ENCODE measurements around the gene OTULIN. TPM values are rescaled to one million over a fixed set of nuclear protein-coding genes. Genes with fewer than 3 reads are reported as not detected.
A peak's percentile ranks its signal among the peaks of the same experiment; 100 is the strongest.

Gene OTULIN
- polyA plus RNA-seq, 2 donors, result 5.7 to 6.2 TPM

DNA sequence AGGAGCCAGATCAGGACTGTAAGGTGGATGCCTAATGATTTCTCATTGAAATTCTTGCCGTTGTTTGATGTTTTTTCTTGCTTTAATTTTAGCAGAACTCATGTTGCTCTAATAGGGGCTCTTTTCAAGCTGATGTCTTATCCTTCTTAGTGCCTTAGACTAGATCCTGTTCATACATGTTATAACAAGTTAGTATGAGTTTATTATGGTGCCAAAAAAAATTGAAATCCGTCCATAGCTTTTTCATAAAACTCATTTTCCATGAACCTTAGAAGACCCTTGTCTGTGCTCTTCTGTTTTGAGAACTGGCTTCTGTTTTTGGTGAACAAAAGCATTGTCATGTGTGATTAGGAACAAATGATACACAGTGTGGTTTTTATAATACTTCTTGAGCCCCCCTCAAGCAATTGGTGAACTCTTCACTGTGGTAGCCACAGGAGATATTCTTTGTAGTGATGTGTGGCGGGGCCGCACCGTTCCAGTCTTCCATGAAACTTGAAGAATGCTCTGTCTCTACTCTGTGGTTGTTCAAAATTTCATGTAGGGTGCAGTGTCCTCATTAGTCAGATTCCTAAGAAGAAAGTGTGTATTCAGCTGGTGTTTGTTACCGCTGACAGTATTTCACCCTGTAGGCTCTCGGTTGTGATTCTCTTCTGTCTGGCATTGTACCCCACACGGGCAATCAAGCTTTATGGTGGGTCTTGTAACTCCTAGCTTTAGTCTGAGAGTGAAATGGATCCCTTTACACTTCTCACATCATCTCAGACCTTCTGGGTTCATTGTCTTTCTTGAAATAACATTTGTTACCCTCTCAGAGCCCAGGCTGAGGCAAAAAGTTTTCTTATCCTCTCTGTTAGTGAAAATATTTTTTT is 10.7 kb downstream of the OTULIN start:
- Histone ChIP-seq H3K4me3 (ENCODE audit: low read depth in 1 of 2, low read length in 2 of 2) (no peak overlapping the region), H3K27me3 (ENCODE audit: control insufficient read depth in 1 of 2, insufficient read depth in 2 of 2, low read length in 2 of 2) (no peaks in the 10 kb centered on the region), H3K4me1 (ENCODE audit: control insufficient read depth in 2 of 2, insufficient read depth in 2 of 2, low read length in 1 of 2) (peaks cover 3 to 18% of the 10 kb centered on the region in 2 donors), H3K9me3 (ENCODE audit: control insufficient read depth in 2 of 2, insufficient read depth in 1 of 2, low read depth in 1 of 2, low read length in 1 of 2) (no peaks in the 10 kb centered on the region), H3K27ac (ENCODE audit: low read depth in 2 of 2, low read length in 1 of 2) (peak overlapping the region in 1 of 2 donors; percentile 53), H3K36me3 (ENCODE audit: control insufficient read depth in 2 of 2, insufficient read depth in 2 of 2, low read length in 1 of 2) (peaks cover 0 to 5% of the 10 kb centered on the region in 2 donors)
- 62 to 63% methylated on average over 8 of the region's 8 CpGs for WGBS, 2 donors

DNA sequence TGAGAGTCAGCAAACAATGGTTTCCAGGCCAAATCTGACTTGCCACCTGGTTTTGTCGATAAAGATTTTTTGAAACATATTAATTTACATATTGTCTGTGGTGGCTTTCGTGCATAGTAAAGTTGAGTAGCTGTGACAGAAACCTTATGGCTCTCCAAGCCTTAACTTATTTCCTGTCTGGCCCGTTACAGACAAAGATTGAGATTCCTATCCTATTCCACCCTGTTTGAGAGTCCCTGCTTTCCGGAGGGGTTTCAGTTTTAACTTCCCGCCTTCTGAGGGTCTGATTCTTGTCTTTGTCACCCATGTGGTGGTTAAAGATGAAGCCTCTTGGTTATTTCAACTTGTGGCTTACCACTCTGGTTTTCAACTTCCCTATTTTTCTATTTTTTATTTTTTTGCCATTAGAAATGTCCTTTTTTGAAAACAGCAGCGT is 11.4 kb downstream of the OTULIN start:
- 52 to 57% methylated on average over 6 of the region's 6 CpGs for WGBS, 2 donors
- Histone ChIP-seq H3K9me3 (ENCODE audit: control insufficient read depth in 2 of 2, insufficient read depth in 1 of 2, low read depth in 1 of 2, low read length in 1 of 2) (no peaks in the 10 kb centered on the region), H3K4me1 (ENCODE audit: control insufficient read depth in 2 of 2, insufficient read depth in 2 of 2, low read length in 1 of 2) (peaks cover 3 to 18% of the 10 kb centered on the region in 2 donors)

DNA sequence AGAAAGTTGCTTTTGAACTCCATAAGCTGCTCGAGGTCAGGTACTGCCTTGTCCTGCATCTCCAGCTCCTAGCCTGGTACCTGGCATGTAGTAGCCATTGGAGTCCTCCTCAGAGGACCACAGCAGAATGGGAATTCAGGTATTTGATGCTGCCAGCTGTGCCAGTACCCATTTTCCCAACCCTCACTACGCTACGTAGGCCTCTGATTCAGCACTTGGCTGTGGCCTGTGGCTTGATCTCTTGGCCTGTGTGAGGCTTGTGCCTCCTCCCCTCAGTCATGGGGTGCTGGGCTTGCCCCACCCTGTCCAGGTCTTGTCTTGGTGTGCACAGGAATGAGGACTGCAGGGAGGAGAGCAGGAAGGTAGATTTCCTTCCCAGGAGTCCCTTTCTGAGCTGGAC is 11.8 kb downstream of the OTULIN start:
- Histone ChIP-seq H3K4me3 (ENCODE audit: low read depth in 1 of 2, low read length in 2 of 2) (no peak overlapping the region), H3K36me3 (ENCODE audit: control insufficient read depth in 2 of 2, insufficient read depth in 2 of 2, low read length in 1 of 2) (peaks cover 0 to 5% of the 10 kb centered on the region in 2 donors), H3K4me1 (ENCODE audit: control insufficient read depth in 2 of 2, insufficient read depth in 2 of 2, low read length in 1 of 2) (peaks cover 3 to 18% of the 10 kb centered on the region in 2 donors), H3K27ac (ENCODE audit: low read depth in 2 of 2, low read length in 1 of 2) (peak overlapping the region; percentile 53 to 78), H3K27me3 (ENCODE audit: control insufficient read depth in 1 of 2, insufficient read depth in 2 of 2, low read length in 2 of 2) (no peaks in the 10 kb centered on the region), H3K9me3 (ENCODE audit: control insufficient read depth in 2 of 2, insufficient read depth in 1 of 2, low read depth in 1 of 2, low read length in 1 of 2) (no peaks in the 10 kb centered on the region)
- 29 to 43% methylated on average over 3 of the region's 3 CpGs for WGBS, 2 donors

More for the DNA sequence above, 11.4 kb downstream of the OTULIN start:
- Histone ChIP-seq H3K36me3 (ENCODE audit: control insufficient read depth in 2 of 2, insufficient read depth in 2 of 2, low read length in 1 of 2) (peaks cover 0 to 5% of the 10 kb centered on the region in 2 donors), H3K4me3 (ENCODE audit: low read depth in 1 of 2, low read length in 2 of 2) (no peak overlapping the region), H3K27me3 (ENCODE audit: control insufficient read depth in 1 of 2, insufficient read depth in 2 of 2, low read length in 2 of 2) (no peaks in the 10 kb centered on the region), H3K27ac (ENCODE audit: low read depth in 2 of 2, low read length in 1 of 2) (peak overlapping the region in 1 of 2 donors; percentile 53)

- Histone ChIP-seq H3K27ac (ENCODE audit: low read depth in 2 of 2, low read length in 1 of 2) (no peak overlapping the region), H3K4me3 (ENCODE audit: low read depth in 1 of 2, low read length in 2 of 2) (no peak overlapping the region), H3K36me3 (ENCODE audit: control insufficient read depth in 2 of 2, insufficient read depth in 2 of 2, low read length in 1 of 2) (peaks cover 6 to 7% of the 10 kb centered on the region in 2 donors), H3K9me3 (ENCODE audit: control insufficient read depth in 2 of 2, insufficient read depth in 1 of 2, low read depth in 1 of 2, low read length in 1 of 2) (no peaks in the 10 kb centered on the region), H3K4me1 (ENCODE audit: control insufficient read depth in 2 of 2, insufficient read depth in 2 of 2, low read length in 1 of 2) (peaks cover 0 to 15% of the 10 kb centered on the region in 2 donors), H3K27me3 (ENCODE audit: control insufficient read depth in 1 of 2, insufficient read depth in 2 of 2, low read length in 2 of 2) (no peaks in the 10 kb centered on the region)
- WGBS, 2 donors, result 77 to 79% methylated on average over 5 of the region's 5 CpGs
These were observed 14.3 kb downstream of the OTULIN start for GRCh38 chr5:14678773-14679334.

DNA sequence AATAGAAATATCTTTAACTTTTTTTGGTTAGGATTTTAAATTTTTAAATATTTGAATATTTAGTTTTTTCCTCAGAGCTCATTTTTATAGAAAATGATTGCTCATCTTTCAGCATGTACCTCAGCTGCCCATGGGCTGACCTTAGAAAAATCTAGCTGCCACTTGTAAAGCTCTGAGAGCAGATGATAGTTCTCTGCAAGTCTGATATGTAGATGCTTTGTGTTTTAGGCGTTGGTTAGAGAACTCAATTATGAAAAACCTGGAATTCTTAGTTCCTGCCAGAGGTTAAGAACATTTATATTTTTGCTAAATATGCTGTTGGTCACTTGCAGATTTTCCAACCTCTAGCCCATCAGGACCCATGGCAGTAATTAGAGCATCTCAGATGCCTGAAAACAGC is 15.1 kb downstream of the OTULIN start:
- H3K4me1 ChIP-seq (ENCODE audit: control insufficient read depth in 2 of 2, insufficient read depth in 2 of 2, low read length in 1 of 2), result peaks cover 0 to 11% of the 10 kb centered on the region in 2 donors
- no peaks in the 10 kb centered on the region for H3K9me3 ChIP-seq (ENCODE audit: control insufficient read depth in 2 of 2, insufficient read depth in 1 of 2, low read depth in 1 of 2, low read length in 1 of 2)
- no peaks in the 10 kb centered on the region for H3K27me3 ChIP-seq (ENCODE audit: control insufficient read depth in 1 of 2, insufficient read depth in 2 of 2, low read length in 2 of 2)
- WGBS, 2 donors, result 89 to 95% methylated on average over 1 of the region's 1 CpG
- no peak overlapping the region for H3K27ac ChIP-seq (ENCODE audit: low read depth in 2 of 2, low read length in 1 of 2)
- no peak overlapping the region for H3K4me3 ChIP-seq (ENCODE audit: low read depth in 1 of 2, low read length in 2 of 2)
- H3K36me3 ChIP-seq (ENCODE audit: control insufficient read depth in 2 of 2, insufficient read depth in 2 of 2, low read length in 1 of 2), result peaks cover 6 to 7% of the 10 kb centered on the region in 2 donors

DNA sequence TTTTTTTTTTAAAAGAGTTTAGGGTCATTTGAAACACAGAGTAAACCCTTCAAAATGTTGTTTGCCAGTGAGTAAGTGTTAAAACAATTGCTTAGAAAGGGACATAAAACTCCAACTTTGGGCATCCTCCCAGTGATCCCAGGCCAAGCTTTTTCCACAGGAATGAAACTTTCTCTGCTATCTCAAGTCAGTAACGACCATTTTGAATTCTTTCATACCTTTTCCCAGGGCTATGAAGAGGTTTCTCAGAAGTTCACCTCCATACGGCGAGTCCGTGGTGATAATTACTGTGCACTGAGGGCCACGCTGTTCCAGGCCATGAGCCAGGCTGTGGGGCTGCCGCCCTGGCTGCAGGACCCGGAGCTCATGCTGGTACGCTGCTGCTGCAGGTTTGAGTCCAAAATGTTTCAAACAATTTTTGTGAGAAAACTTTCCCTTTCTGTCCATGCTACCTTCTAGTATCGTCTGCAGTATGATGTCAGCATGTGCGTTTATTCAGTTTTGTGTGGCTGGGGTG is 16.8 kb downstream of the OTULIN start:
- H3K27ac ChIP-seq (ENCODE audit: low read depth in 2 of 2, low read length in 1 of 2), result no peak overlapping the region
- no peaks in the 10 kb centered on the region for H3K9me3 ChIP-seq (ENCODE audit: control insufficient read depth in 2 of 2, insufficient read depth in 1 of 2, low read depth in 1 of 2, low read length in 1 of 2)
- no peaks in the 10 kb centered on the region for H3K27me3 ChIP-seq (ENCODE audit: control insufficient read depth in 1 of 2, insufficient read depth in 2 of 2, low read length in 2 of 2)
- H3K4me3 ChIP-seq (ENCODE audit: low read depth in 1 of 2, low read length in 2 of 2), result no peak overlapping the region
- 92% methylated on average over 10 of the region's 10 CpGs for WGBS, 2 donors
- peaks cover 6 to 10% of the 10 kb centered on the region in 2 donors for H3K36me3 ChIP-seq (ENCODE audit: control insufficient read depth in 2 of 2, insufficient read depth in 2 of 2, low read length in 1 of 2)
- H3K4me1 ChIP-seq (ENCODE audit: control insufficient read depth in 2 of 2, insufficient read depth in 2 of 2, low read length in 1 of 2), result peaks cover 0 to 5% of the 10 kb centered on the region in 2 donors

DNA sequence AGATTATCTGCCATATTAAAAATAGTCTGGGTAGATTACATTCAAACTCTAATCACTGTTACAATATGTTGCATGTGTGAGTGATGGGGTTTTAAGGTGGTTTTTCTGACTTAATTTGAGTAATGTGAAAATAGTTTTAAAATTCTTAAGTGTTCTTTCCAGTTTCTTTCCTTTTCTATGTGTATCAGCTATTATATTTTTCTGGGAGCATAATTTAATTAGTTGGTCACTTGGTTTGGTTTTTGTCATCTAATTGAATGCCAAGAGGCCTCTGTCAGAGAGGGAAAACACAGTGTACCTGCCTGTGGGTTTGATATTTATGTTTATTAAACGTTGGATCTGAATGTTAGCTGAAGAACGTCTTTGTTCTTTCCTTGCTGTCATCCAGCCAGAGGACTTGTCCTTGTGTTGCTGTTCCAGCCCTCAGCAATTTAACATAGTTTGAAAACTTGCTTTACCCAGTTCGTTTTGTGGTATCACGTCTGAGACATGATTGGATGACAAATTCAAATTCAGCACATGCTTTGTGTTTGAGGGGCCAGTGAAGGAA is 19.5 kb downstream of the OTULIN start:
- H3K27me3 ChIP-seq (ENCODE audit: control insufficient read depth in 1 of 2, insufficient read depth in 2 of 2, low read length in 2 of 2), result no peaks in the 10 kb centered on the region
- H3K4me3 ChIP-seq (ENCODE audit: low read depth in 1 of 2, low read length in 2 of 2), result no peak overlapping the region
- 33 to 41% methylated on average over 4 of the region's 4 CpGs for WGBS, 2 donors
- H3K36me3 ChIP-seq (ENCODE audit: control insufficient read depth in 2 of 2, insufficient read depth in 2 of 2, low read length in 1 of 2), result peaks cover 6 to 16% of the 10 kb centered on the region in 2 donors
- peaks cover 0 to 5% of the 10 kb centered on the region in 2 donors for H3K4me1 ChIP-seq (ENCODE audit: control insufficient read depth in 2 of 2, insufficient read depth in 2 of 2, low read length in 1 of 2)
- no peaks in the 10 kb centered on the region for H3K9me3 ChIP-seq (ENCODE audit: control insufficient read depth in 2 of 2, insufficient read depth in 1 of 2, low read depth in 1 of 2, low read length in 1 of 2)
- no peak overlapping the region for H3K27ac ChIP-seq (ENCODE audit: low read depth in 2 of 2, low read length in 1 of 2)

DNA sequence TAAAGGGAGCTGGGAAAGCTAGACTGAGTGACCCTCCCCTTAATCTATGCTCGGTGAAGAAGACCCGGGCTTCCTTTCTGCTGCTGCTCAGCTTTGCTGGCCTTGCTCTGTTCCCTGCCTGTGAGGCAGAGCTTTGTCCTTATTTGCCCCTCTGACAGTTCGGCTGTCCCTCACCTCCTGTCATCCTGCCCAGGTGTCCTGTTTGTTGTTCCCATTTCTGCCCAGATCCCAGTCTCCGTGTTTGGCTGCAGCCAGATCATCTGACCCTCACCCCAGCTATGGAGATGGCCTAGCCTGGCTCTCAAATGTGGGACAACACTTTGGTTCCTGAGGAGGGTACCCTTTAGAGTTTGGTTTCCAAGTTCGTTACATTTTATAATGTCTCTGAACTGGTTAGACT is 20.2 kb downstream of the OTULIN start:
- peaks cover 0 to 3% of the 10 kb centered on the region in 2 donors for H3K4me1 ChIP-seq (ENCODE audit: control insufficient read depth in 2 of 2, insufficient read depth in 2 of 2, low read length in 1 of 2)
- no peak overlapping the region for H3K27ac ChIP-seq (ENCODE audit: low read depth in 2 of 2, low read length in 1 of 2)

DNA sequence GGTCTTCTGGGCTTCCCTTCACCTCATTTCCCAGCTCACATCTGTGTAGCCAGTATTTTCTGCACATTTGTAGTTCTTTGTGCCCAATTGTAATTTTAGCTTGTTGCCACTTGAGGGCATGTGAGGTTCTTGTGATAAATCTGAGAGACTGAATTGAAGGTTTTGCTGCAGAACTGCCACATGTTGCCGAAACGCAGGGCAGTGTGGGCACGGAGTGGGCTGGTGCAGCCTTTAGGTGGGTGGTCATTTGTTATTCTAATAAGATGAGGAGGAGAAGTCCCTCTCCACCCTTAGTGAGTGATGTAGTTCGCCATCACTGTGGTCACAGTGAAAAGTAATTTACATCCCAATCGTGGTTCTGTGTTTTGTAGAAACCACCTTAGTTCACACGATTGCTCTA is 21.2 kb downstream of the OTULIN start:
- 28 to 33% methylated on average over 6 of the region's 6 CpGs for WGBS, 2 donors
- Histone ChIP-seq H3K27me3 (ENCODE audit: control insufficient read depth in 1 of 2, insufficient read depth in 2 of 2, low read length in 2 of 2) (no peaks in the 10 kb centered on the region), H3K27ac (ENCODE audit: low read depth in 2 of 2, low read length in 1 of 2) (peak overlapping the region in 1 of 2 donors; percentile 41), H3K4me3 (ENCODE audit: low read depth in 1 of 2, low read length in 2 of 2) (no peak overlapping the region), H3K9me3 (ENCODE audit: control insufficient read depth in 2 of 2, insufficient read depth in 1 of 2, low read depth in 1 of 2, low read length in 1 of 2) (peaks cover 3 to 5% of the 10 kb centered on the region in 2 donors), H3K4me1 (ENCODE audit: control insufficient read depth in 2 of 2, insufficient read depth in 2 of 2, low read length in 1 of 2) (peaks cover 0 to 3% of the 10 kb centered on the region in 2 donors), H3K36me3 (ENCODE audit: control insufficient read depth in 2 of 2, insufficient read depth in 2 of 2, low read length in 1 of 2) (peaks cover 15 to 21% of the 10 kb centered on the region in 2 donors)

More for the DNA sequence above, 20.2 kb downstream of the OTULIN start:
- Histone ChIP-seq H3K4me3 (ENCODE audit: low read depth in 1 of 2, low read length in 2 of 2) (no peak overlapping the region), H3K9me3 (ENCODE audit: control insufficient read depth in 2 of 2, insufficient read depth in 1 of 2, low read depth in 1 of 2, low read length in 1 of 2) (no peaks in the 10 kb centered on the region), H3K36me3 (ENCODE audit: control insufficient read depth in 2 of 2, insufficient read depth in 2 of 2, low read length in 1 of 2) (peaks cover 6 to 13% of the 10 kb centered on the region in 2 donors), H3K27me3 (ENCODE audit: control insufficient read depth in 1 of 2, insufficient read depth in 2 of 2, low read length in 2 of 2) (no peaks in the 10 kb centered on the region)
- 69 to 74% methylated on average over 5 of the region's 5 CpGs for WGBS, 2 donors
